ENCODE measurements around the gene ST3GAL3. TPM values are rescaled to one million over a fixed set of nuclear protein-coding genes. Genes with fewer than 3 reads are reported as not detected.

The ST3GAL3 gene
- total and polyA plus RNA-seq, 2 experiments from 2014 or later: 6.2 to 6.3 TPM

DNA sequence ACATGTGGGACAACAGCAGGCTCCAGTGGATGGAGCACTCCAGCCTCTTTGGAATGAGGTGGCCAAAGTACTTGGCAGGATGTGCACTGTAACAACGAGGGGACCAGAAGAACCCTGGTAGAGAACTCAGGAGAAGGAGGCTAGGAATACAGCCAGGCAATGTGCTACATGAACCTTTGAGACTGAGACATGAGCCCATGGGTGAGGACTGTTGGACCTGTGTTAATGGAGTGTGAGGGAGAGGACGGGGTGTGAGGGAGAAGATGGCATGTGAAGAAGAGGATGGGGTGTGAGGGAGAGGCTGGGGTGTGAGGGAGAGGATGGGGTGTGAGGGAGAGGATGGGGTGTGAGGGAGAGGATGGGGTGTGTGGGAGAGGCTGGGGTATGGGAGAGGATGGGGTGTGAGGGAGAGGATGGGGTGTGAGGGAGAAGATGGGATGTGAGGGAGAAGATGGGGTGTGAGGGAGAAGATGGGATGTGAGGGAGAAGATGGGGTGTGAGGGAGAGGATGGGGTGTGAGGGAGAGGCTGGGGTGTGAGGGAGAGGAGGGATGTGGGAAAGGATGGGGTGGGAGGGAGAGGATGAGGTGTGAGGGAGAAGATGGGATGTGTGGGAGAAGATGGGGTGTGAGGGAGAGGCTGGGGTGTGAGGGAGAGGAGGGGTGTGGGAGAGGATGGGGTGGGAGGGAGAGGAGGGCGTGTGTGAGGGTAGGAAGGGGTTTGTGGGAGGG lies 164.0 kb downstream of the ST3GAL3 start:
- no peaks in the 10 kb centered on the region for H3K9me3 ChIP-seq (ENCODE audit: low read depth)
- WGBS (ENCODE audit: low lambda C conversion rate, missing lambda C conversion rate): 100% methylated on average over 2 of the region's 3 CpGs
- no peaks in the 10 kb centered on the region for H3K9me2 ChIP-seq (replicated peaks; ENCODE audit: insufficient read depth)
- H3K79me2 ChIP-seq: no peaks in the 10 kb centered on the region
- H3K36me3 ChIP-seq (replicated peaks; ENCODE audit: insufficient read depth, low read depth): no peaks in the 10 kb centered on the region
- no peak for TF ChIP-seq EZH2 (IDR thresholded peaks at IDR 0.05; ENCODE audit: borderline replicate concordance)
- no peak for TF ChIP-seq EZH2phosphoT487 (IDR thresholded peaks at IDR 0.05; ENCODE audit: low read depth, severe bottlenecking, unreplicated experiment)
- TF ChIP-seq, protein P1, sequence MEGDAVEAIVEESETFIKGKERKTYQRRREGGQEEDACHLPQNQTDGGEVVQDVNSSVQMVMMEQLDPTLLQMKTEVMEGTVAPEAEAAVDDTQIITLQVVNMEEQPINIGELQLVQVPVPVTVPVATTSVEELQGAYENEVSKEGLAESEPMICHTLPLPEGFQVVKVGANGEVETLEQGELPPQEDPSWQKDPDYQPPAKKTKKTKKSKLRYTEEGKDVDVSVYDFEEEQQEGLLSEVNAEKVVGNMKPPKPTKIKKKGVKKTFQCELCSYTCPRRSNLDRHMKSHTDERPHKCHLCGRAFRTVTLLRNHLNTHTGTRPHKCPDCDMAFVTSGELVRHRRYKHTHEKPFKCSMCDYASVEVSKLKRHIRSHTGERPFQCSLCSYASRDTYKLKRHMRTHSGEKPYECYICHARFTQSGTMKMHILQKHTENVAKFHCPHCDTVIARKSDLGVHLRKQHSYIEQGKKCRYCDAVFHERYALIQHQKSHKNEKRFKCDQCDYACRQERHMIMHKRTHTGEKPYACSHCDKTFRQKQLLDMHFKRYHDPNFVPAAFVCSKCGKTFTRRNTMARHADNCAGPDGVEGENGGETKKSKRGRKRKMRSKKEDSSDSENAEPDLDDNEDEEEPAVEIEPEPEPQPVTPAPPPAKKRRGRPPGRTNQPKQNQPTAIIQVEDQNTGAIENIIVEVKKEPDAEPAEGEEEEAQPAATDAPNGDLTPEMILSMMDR (IDR thresholded peaks at IDR 0.05; ENCODE audit: poor library complexity): no peak
- DNase-seq (ENCODE audit: low spot score): no peak
- H3K4me2 ChIP-seq: no peak overlapping the region
- H3K27ac ChIP-seq: no peak overlapping the region
- H3K4me3 ChIP-seq: no peak overlapping the region
- H2AFZ ChIP-seq: no peak overlapping the region
- H3K27me3 ChIP-seq: no peaks in the 10 kb centered on the region
- no peaks in the 10 kb centered on the region for H3K4me1 ChIP-seq (ENCODE audit: insufficient read depth)
- no peaks in the 10 kb centered on the region for H4K20me1 ChIP-seq (ENCODE audit: insufficient read depth, poor library complexity, severe bottlenecking)

GRCh38 chr1:43872280-43872679 lies 164.9 kb downstream of the ST3GAL3 start:
- no peaks in the 10 kb centered on the region for H4K20me1 ChIP-seq (ENCODE audit: insufficient read depth, poor library complexity, severe bottlenecking)
- H3K4me3 ChIP-seq: no peak overlapping the region
- no peak overlapping the region for H3K27ac ChIP-seq
- no peaks in the 10 kb centered on the region for H3K27me3 ChIP-seq
- H2AFZ ChIP-seq: no peak overlapping the region
- WGBS (ENCODE audit: low lambda C conversion rate, missing lambda C conversion rate): 87% methylated on average over 2 of the region's 5 CpGs
- no peaks in the 10 kb centered on the region for H3K9me3 ChIP-seq (ENCODE audit: low read depth)
- H3K36me3 ChIP-seq (replicated peaks; ENCODE audit: insufficient read depth, low read depth): no peaks in the 10 kb centered on the region
- no peak for DNase-seq (ENCODE audit: low spot score)
- H3K9me2 ChIP-seq (replicated peaks; ENCODE audit: insufficient read depth): no peaks in the 10 kb centered on the region
- H3K4me1 ChIP-seq (ENCODE audit: insufficient read depth): no peaks in the 10 kb centered on the region
- no peak overlapping the region for H3K4me2 ChIP-seq
- no peak for TF ChIP-seq EZH2phosphoT487 (IDR thresholded peaks at IDR 0.05; ENCODE audit: low read depth, severe bottlenecking, unreplicated experiment)
- no peak for TF ChIP-seq EZH2 (IDR thresholded peaks at IDR 0.05; ENCODE audit: borderline replicate concordance)
- TF ChIP-seq, protein P1 (IDR thresholded peaks at IDR 0.05; ENCODE audit: poor library complexity): no peak
- H3K79me2 ChIP-seq: no peaks in the 10 kb centered on the region

DNA sequence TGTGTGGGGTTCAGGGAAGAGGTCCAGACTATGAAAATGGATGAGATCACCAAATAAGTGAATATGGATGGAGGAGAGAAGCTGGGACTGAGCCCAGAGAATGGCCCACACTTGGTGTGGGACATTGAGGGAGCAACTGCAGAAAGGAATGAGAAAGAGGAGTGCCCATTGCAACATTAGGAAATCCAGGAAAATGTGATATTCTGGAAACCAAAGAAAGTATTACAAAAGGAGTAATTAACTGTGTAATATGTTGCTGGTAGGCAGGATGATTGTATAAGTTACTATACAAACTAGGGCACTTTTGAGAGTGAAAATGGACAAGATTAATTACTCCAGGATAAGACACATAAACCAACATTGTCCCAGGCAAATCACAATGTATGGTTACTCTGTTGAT lies 166.5 kb downstream of the ST3GAL3 start:
- TF ChIP-seq EZH2 (IDR thresholded peaks at IDR 0.05; ENCODE audit: borderline replicate concordance): no peak
- Histone ChIP-seq H3K27me3 (no peaks in the 10 kb centered on the region), H3K27ac (no peak overlapping the region), H4K20me1 (ENCODE audit: insufficient read depth, poor library complexity, severe bottlenecking) (no peaks in the 10 kb centered on the region), H3K4me1 (ENCODE audit: insufficient read depth) (no peaks in the 10 kb centered on the region), H3K4me3 (no peak overlapping the region), H3K9me3 (ENCODE audit: low read depth) (no peaks in the 10 kb centered on the region), H2AFZ (no peak overlapping the region), H3K79me2 (no peaks in the 10 kb centered on the region), H3K9me2 (replicated peaks; ENCODE audit: insufficient read depth) (no peaks in the 10 kb centered on the region), H3K4me2 (no peak overlapping the region), H3K36me3 (replicated peaks; ENCODE audit: insufficient read depth, low read depth) (no peaks in the 10 kb centered on the region)
- DNase-seq (ENCODE audit: low spot score): no peak

DNA sequence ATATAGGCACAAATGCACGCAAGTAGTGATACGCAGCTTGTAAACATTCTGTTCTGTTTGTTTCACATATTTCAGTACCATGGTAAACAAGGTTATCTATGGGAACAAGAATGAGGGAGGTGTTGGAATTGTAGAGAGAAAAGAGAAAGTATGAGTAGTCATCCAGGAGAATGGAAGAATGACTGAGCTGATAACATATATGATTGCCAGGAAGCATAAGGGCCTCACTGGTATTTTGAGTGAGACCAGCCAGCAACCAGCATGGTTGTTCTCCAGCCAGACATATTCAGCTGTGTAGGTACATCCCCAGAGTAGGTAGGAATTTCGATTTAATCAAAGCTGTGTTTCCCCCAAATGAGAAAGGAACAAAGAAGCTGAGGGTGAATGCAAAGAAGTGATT lies 167.4 kb downstream of the ST3GAL3 start:
- Histone ChIP-seq H4K20me1 (ENCODE audit: insufficient read depth, poor library complexity, severe bottlenecking) (no peaks in the 10 kb centered on the region), H3K4me2 (no peak overlapping the region), H3K4me1 (ENCODE audit: insufficient read depth) (no peaks in the 10 kb centered on the region), H3K27me3 (no peaks in the 10 kb centered on the region), H2AFZ (no peak overlapping the region), H3K9me2 (replicated peaks; ENCODE audit: insufficient read depth) (no peaks in the 10 kb centered on the region), H3K79me2 (no peaks in the 10 kb centered on the region), H3K36me3 (replicated peaks; ENCODE audit: insufficient read depth, low read depth) (no peaks in the 10 kb centered on the region), H3K4me3 (no peak overlapping the region), H3K27ac (no peak overlapping the region), H3K9me3 (ENCODE audit: low read depth) (no peaks in the 10 kb centered on the region)
- no peak for DNase-seq (ENCODE audit: low spot score)
- 86% methylated on average over 3 of the region's 3 CpGs for WGBS (ENCODE audit: low lambda C conversion rate, missing lambda C conversion rate)
- TF ChIP-seq EZH2 (IDR thresholded peaks at IDR 0.05; ENCODE audit: borderline replicate concordance): no peak
- TF ChIP-seq, protein P1 (IDR thresholded peaks at IDR 0.05; ENCODE audit: poor library complexity): no peak

Data from hepatocyte (in vitro differentiated cells).